NCI-H526 treated with DMSO at 0.1 percent for 48 hours (cell line): ENCODE measurements around the gene RP9.

Experiments
- DNase-seq: peaks from one replicate; lab custom pipeline; 2025; lab: John Stamatoyannopoulos, UW

The RP9 gene

DNA sequence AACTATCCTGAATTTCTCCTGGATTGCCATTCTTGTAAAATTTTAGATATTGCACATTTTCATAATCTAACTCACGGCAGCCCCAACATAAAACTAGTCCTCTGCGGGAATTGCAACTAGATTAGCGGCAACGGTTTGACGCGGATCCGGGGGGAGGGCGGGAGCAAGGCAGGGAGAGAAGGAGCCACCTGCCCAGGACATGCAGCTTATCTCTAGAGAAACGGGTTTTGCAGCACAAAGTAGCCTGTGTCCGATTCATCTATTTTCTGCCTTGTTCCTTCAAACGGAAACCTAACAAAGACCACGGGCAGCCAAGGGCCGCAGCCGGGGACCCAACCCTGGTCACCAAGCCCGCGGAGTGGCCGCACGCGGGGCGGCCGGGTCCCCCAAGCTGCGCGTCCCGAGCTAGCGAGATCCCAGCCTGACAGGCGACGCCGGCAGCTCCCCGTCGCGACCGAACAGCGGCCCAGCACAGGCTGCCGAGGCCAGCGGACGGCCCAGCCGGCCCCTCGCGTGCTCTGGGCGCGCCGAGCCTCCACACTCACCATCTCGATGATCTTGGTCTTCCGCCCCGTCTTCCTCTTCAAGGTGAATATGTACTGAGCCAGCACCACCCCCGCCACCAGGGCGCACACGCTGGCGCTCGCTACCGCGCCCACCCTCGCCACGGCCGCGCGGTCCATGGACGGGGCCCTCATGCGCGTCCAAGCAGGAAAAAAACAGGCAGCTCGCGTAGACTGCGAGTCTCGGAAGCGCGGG is 47.0 kb downstream of the RP9 start, which contains the start of gene NT5C3A:
TSS of gene NT5C3A (minus strand) at position 754 of the 759 bp plus-strand sequence. CDS start at position 683, 71 bp downstream.
- peak; percentile 65 for DNase-seq

DNA sequence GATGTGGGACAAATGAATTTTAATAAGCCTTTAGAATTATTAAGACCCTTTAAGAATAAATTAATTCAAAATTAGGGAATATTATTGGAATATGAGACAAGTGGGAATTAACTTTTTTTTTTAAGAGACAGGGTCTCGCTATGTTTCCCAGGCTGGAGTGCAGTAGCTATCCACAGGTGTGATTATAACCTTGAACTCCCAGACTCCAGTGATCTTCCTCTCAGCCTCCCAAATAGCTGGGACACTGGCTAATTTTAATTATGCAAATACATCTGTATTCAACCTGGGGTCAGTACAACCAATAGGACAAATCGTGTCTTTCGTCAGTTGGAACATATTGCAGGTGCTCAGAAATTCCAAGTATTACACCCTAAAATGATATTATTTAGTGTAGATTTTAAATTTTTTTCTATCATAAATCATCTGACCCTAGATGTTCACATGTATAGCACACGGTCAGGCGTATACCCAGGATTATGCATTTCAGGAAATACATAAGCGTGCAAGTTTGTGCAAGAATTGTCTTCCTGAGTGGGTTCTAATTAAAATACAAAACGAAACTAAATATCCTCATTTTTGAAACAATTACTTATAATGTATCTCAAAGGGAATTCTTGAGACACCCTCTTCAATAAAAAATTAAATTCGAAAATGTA is 47.8 kb downstream of the RP9 start:
- DNase-seq = peak; percentile 69

DNA sequence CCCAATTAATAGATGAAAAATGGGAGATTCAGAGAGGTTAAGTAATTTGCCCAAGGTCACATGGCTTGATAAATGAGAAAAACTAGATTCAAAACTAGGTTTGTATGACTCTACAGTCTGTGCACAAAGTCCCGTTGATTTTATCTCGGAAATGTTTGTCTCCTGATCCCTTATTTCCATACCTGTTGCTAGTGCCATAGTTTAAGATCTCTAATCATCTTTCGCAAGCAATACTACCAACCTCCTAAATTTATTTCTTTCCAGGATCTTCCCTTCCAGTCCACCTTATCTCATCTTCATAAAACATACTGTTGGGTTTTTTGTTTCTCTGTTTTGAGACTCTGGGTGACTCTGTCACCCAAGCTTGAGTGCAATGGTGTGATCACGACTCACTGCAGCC is 49.6 kb downstream of the RP9 start:
- DNase-seq = no peak

DNA sequence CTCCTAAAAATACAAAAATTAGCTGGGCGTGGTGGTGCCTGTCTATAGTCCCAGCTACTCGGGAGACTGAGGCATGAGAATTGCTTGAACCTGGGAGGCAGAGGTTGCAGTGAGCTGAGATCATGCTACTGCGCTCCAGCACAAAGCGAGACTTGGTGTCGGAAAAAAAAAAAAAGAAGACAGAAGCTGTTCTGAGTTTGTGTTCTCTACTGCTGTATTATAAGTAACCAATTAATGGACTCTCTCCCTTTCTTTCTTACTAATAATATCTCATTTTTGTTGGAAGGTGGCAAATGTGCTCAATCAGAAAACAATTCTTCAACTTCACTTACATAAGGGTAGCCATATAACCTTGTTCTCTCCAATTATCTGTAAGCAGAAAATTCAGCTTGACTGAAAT is 54.0 kb downstream of the RP9 start:
- no peak for DNase-seq

DNA sequence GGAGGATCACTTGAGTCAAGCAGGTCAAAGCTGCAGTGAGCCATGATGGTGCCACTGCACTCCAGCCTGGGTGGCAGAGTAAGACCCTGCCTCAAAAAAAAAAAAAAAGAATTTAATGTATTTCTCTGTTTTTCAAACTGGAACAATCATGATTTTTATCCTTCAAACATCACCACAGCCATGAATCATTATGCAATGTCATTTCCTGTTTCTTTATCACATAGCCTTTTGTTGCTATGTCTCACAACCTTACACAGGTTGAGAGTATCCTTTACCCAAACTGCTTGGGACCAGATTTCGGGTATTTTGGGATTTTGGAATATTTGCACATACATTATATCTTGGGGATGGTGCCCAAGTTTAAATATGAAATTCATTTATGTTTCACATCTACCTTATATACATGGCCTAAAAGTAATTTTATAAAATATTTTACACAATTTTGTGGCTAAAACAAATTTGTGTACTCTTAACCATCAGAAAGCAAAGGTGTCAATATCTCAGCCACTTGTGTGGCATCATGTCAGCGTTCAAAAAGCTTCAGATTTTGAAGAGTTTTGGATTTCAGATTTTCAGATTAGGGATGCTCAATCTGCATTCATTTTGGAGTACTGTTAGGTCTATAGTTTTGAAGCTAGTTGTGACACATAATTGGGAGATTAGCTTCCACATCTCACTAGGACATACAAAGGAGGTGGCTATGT is 54.8 kb downstream of the RP9 start:
- DNase-seq = no peak

DNA sequence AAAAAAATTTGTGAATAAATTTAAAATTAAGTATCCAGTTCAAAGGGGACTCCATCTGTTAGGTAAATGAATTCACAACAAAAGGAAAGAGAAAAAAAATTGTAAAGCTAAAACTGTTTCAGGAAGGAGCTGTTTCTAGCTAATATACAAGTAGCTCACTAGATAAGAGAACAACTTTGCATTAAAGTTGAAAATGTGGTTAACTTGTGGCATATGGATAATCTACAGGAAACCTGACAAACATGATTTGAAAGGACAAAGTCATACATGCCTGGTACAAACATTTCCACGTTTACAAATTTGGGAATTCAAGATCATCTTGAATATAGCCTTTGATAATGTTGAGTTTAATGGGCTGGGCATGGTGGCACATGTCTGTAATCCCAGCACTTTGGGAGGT is 55.5 kb downstream of the RP9 start:
- no peak for DNase-seq

DNA sequence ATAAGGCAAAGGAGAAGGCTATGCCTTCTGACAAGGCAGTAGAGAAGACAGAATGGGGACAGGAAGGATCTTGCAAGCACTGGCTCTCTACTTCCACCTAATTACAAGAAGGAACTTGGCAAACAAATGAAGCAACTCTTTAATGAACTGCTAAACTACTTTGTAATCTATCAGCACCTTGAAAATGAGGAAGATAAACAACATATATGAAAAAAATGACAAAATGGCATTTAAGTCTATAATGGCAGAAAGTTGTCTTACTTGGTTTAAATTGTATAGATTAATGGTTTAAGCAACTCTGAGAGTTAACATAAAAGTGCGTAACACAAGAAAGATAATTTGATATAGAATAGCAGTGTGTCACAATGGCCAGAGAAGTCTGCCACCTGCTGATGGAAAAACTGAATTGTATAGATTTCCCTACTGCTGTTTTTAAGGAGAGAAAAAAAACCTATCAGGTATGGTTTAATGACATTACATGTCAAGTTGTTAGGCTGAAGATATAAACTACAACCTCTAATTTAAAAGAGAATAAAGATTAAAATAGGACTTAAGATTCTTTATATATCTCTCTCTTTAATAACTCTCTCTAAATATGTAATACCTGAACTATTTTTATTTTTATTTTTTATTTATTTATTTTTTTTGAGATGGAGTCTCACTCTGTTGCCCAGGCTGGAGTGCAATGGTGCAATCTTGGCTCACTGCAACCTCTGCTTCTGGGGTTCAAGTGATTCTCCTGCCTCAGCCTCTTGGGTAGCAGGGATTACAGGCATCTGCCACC is 58.5 kb downstream of the RP9 start:
- peak; percentile 46 for DNase-seq

DNA sequence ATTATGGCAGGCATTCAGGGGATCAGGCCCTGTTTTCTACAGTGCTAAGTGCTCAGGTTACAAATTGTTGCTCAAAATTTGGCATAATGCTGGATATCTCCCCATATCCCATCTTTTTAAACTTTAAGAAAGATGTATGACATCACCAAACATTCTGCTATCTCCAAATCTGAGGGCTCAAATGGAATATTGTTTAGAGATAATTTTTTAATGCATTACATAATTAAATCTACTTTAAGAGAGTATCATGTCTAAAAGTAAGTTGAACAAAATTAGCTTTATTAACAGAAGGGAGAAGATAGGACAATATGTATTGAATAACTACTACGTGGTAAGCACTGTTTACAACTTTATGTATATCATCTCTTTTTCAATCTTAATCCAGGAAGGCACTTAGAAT is 60.5 kb downstream of the RP9 start:
- no peak for DNase-seq

DNA sequence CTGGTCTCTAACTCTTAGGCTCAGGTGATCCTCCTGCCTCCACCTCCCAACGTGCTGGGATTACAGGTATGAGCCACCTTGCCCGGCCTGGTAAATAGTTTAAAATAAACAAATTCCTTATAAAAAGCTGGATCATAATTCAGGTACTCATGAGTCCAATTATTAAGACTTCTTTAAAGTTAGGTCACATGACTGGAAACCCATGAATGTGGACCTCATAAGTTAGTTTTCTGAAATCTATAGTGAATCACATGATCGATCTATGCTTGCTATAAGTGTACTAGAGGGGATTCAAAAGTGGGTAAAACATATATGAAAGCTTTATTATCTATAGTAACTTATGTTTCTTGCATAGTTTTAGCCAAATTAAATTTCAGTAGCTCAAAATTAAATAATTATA is 60.9 kb downstream of the RP9 start:
- DNase-seq = no peak

DNA sequence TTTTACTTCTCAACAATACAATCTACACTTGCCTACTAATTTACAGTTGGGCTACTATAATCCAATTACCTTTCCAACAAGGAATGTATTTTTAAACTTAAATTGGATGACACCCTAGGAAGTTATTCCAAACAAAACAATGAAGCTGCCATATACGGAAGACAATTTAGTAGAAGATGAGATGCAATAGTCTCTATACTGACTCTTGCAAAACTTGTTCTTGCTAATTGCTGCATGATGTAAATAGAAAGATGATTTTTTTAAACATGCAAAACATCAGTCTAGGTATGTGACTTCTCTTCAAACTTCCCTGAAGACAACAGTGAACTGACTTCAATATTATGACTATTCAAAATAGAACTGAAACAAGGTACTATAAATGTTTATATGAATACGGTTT is 64.2 kb downstream of the RP9 start:
- DNase-seq = peak; percentile 63
